ENCODE results near the gene NAA35.
"Not testable (repeated sequence)": the region's sequence is repeated elsewhere in the genome, so short reads cannot be mapped to it uniquely, and the experiment has no call there.

Gene NAA35

GRCh38 chr9:85949586-85950335 lies 8.8 kb downstream of the NAA35 start:
- no peak for DNase-seq

- no peak for DNase-seq
Measured at GRCh38 chr9:85959955-85960354, 19.0 kb downstream of the NAA35 start.

- DNase-seq = no peak
Measured at GRCh38 chr9:85960688-85961093, 19.7 kb downstream of the NAA35 start.

GRCh38 chr9:85964526-85964925 lies 23.6 kb downstream of the NAA35 start:
- no peak for DNase-seq

- DNase-seq = no peak
Measured at GRCh38 chr9:85964949-85965348, 24.0 kb downstream of the NAA35 start.

GRCh38 chr9:85969727-85970126 lies 28.8 kb downstream of the NAA35 start:
- DNase-seq = no peak

- no peak for DNase-seq
Measured at GRCh38 chr9:85971731-85972130, 30.8 kb downstream of the NAA35 start.

- no peak for DNase-seq
Measured at GRCh38 chr9:85973238-85973637, 32.3 kb downstream of the NAA35 start.

GRCh38 chr9:85974055-85974547 lies 33.2 kb downstream of the NAA35 start:
- DNase-seq = not testable (repeated sequence)

GRCh38 chr9:85978496-85978895 lies 37.5 kb downstream of the NAA35 start:
- no peak for DNase-seq

- no peak for DNase-seq
Measured at GRCh38 chr9:85981369-85981768, 40.4 kb downstream of the NAA35 start.

- no peak for DNase-seq
Measured at GRCh38 chr9:85984457-85984856, 43.5 kb downstream of the NAA35 start.

- no peak for DNase-seq
Measured at GRCh38 chr9:85987236-85987635, 46.3 kb downstream of the NAA35 start.

- no peak for DNase-seq
Measured at GRCh38 chr9:85994191-85994590, 53.2 kb downstream of the NAA35 start.

- DNase-seq = no peak
Measured at GRCh38 chr9:85995097-85995496, 54.2 kb downstream of the NAA35 start.

- no peak for DNase-seq
Measured at GRCh38 chr9:85995599-85995998, 54.7 kb downstream of the NAA35 start.

- no peak for DNase-seq
Measured at GRCh38 chr9:86005253-86005775, 64.4 kb downstream of the NAA35 start.

GRCh38 chr9:86009133-86009532 lies 68.2 kb downstream of the NAA35 start:
- no peak for DNase-seq

- DNase-seq = no peak
Measured at GRCh38 chr9:86020731-86021130, 79.8 kb downstream of the NAA35 start.

GRCh38 chr9:86021166-86021565 lies 80.2 kb downstream of the NAA35 start:
- DNase-seq = no peak

- no peak for DNase-seq
Measured at GRCh38 chr9:86022687-86023266, 81.8 kb downstream of the NAA35 start.

GRCh38 chr9:86027767-86028166 lies 86.8 kb downstream of the NAA35 start:
- no peak for DNase-seq

- DNase-seq = peak in 1 of 2 donors; percentile 11
Measured at GRCh38 chr9:86034863-86035734, 94.2 kb downstream of the NAA35 start.
